ENCODE data around the gene SLC6A3.
"Not testable (repeated sequence)": the region's sequence is repeated elsewhere in the genome, so short reads cannot be mapped to it uniquely, and the experiment has no call there.

SLC6A3 gene

GRCh38 chr5:1477341-1477740, 32.1 kb upstream of the SLC6A3 start:
- H3K4me3 ChIP-seq (ENCODE audit: low read depth, low read length): no peak overlapping the region
- H3K27ac ChIP-seq (ENCODE audit: low read depth, low read length): no peak overlapping the region
- H3K9me3 ChIP-seq (ENCODE audit: control insufficient read depth, insufficient read depth, low read depth, low read length): no peaks in the 10 kb centered on the region
- no peaks in the 10 kb centered on the region for H3K4me1 ChIP-seq (ENCODE audit: control insufficient read depth, insufficient read depth, low read length)
- no peaks in the 10 kb centered on the region for H3K27me3 ChIP-seq (ENCODE audit: control insufficient read depth, insufficient read depth, low read length)
- H3K9ac ChIP-seq (ENCODE audit: low read length): no peak overlapping the region
- H3K36me3 ChIP-seq (ENCODE audit: control insufficient read depth, insufficient read depth, low read length): peaks cover 87% of the 10 kb centered on the region

GRCh38 chr5:1476967-1477310, 31.7 kb upstream of the SLC6A3 start:
- H3K36me3 ChIP-seq (ENCODE audit: control insufficient read depth, insufficient read depth, low read length): peaks cover 89% of the 10 kb centered on the region
- no peak overlapping the region for H3K27ac ChIP-seq (ENCODE audit: low read depth, low read length)
- H3K9ac ChIP-seq (ENCODE audit: low read length): no peak overlapping the region
- no peaks in the 10 kb centered on the region for H3K4me1 ChIP-seq (ENCODE audit: control insufficient read depth, insufficient read depth, low read length)
- no peaks in the 10 kb centered on the region for H3K9me3 ChIP-seq (ENCODE audit: control insufficient read depth, insufficient read depth, low read depth, low read length)
- no peaks in the 10 kb centered on the region for H3K27me3 ChIP-seq (ENCODE audit: control insufficient read depth, insufficient read depth, low read length)
- no peak overlapping the region for H3K4me3 ChIP-seq (ENCODE audit: low read depth, low read length)

DNA sequence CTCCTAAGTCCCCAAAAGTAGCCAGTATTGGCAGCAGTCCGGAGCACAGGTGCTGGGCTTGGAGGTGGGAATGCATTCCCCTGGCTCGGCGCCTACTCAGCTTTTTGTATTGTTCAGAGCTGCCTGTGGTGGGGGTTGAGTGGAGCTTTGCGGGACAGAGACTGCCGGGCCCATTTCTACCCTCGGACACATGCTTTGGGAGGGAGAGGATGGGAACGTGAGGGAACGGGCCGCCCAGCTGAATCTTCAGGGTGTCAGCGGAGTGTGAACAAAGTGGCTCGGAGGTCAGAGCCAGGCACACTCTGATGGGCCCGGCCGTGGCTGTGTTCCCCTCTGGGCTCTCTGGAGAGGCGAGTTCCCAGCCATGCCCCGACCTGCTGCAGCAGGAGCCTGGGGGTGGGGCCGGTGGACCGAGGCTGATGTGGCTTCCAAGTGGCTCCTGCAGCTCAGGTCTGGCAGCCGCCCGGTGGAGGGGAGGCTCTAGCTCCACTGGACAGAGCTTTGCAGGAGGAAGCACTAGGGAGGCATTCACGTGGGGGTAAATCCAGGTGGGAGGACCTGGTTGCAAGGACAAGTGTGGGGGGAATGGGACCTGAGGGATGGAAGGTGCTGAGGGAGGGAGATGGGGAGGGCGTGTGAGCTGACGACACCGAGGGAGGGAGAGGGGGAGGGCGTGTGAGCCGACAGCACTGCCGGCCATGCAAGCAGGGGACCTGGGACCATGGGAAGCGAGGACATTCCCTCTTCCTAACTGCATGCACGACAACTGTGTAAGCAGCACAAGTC, 31.1 kb upstream of the SLC6A3 start:
- Histone ChIP-seq H3K4me1 (ENCODE audit: control insufficient read depth, insufficient read depth, low read length) (no peaks in the 10 kb centered on the region), H3K27me3 (ENCODE audit: control insufficient read depth, insufficient read depth, low read length) (no peaks in the 10 kb centered on the region), H3K36me3 (ENCODE audit: control insufficient read depth, insufficient read depth, low read length) (peaks cover 92% of the 10 kb centered on the region), H3K9me3 (ENCODE audit: control insufficient read depth, insufficient read depth, low read depth, low read length) (no peaks in the 10 kb centered on the region), H3K4me3 (ENCODE audit: low read depth, low read length) (no peak overlapping the region), H3K9ac (ENCODE audit: low read length) (no peak overlapping the region), H3K27ac (ENCODE audit: low read depth, low read length) (no peak overlapping the region)

DNA sequence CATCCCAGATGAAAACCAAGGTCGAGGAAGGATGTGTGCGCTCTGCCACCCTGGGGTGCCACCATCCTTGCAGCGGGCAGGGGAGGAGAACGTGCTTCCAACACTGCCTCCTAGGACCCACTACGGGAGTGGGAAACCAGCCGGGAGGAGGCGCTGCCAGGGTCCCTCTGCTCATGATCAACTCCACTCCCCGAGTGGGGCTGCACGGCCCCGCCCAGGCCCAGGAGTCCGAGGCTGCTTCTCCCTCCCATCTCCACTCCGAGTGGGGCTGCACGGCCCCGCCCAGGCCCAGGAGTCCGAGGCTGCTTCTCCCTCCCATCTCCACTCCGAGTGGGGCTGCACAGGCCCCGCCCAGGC, 30.3 kb upstream of the SLC6A3 start:
- H3K27me3 ChIP-seq (ENCODE audit: control insufficient read depth, insufficient read depth, low read length); H3K4me3 ChIP-seq (ENCODE audit: low read depth, low read length); H3K27ac ChIP-seq (ENCODE audit: low read depth, low read length); H3K4me1 ChIP-seq (ENCODE audit: control insufficient read depth, insufficient read depth, low read length); H3K9me3 ChIP-seq (ENCODE audit: control insufficient read depth, insufficient read depth, low read depth, low read length); H3K9ac ChIP-seq (ENCODE audit: low read length): not testable (repeated sequence)
- peaks cover 95% of the 10 kb centered on the region for H3K36me3 ChIP-seq (ENCODE audit: control insufficient read depth, insufficient read depth, low read length)

DNA sequence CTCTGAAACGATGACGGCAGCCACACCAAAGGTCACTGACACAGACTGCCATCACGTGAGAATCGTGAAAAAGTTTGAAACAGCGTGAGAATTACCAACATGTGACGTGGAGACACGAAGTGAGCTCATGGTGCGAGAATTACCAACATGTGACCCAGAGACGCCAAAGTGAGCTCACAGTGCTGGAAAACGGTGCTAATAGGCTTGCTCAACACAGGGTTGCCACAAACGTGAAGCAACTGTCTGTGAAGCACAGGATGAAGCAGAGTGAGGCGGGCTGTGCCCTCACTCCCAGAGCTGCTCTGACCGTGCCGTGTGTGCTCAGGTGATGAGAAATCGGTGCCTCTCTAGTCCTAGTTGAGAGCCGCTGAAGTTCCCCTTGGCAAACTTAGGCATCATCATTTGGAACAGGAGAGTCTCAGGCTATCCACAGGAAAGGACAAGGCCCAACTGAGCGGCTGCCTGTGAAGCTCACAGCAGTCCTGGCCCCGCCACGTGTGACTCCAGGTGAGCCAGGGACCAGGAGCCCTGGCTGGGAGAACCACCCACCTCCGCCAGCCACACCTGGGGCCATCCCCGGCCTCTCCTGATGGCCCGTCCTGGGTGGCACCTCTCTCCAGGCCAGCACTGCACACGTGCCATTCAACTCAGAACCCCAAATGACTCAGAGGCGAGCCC, 29.8 kb upstream of the SLC6A3 start:
- H3K27me3 ChIP-seq (ENCODE audit: control insufficient read depth, insufficient read depth, low read length): no peaks in the 10 kb centered on the region
- peaks cover 98% of the 10 kb centered on the region for H3K36me3 ChIP-seq (ENCODE audit: control insufficient read depth, insufficient read depth, low read length)
- no peak overlapping the region for H3K4me3 ChIP-seq (ENCODE audit: low read depth, low read length)
- H3K4me1 ChIP-seq (ENCODE audit: control insufficient read depth, insufficient read depth, low read length): no peaks in the 10 kb centered on the region
- H3K9ac ChIP-seq (ENCODE audit: low read length): no peak overlapping the region
- H3K27ac ChIP-seq (ENCODE audit: low read depth, low read length): no peak overlapping the region
- no peaks in the 10 kb centered on the region for H3K9me3 ChIP-seq (ENCODE audit: control insufficient read depth, insufficient read depth, low read depth, low read length)

DNA sequence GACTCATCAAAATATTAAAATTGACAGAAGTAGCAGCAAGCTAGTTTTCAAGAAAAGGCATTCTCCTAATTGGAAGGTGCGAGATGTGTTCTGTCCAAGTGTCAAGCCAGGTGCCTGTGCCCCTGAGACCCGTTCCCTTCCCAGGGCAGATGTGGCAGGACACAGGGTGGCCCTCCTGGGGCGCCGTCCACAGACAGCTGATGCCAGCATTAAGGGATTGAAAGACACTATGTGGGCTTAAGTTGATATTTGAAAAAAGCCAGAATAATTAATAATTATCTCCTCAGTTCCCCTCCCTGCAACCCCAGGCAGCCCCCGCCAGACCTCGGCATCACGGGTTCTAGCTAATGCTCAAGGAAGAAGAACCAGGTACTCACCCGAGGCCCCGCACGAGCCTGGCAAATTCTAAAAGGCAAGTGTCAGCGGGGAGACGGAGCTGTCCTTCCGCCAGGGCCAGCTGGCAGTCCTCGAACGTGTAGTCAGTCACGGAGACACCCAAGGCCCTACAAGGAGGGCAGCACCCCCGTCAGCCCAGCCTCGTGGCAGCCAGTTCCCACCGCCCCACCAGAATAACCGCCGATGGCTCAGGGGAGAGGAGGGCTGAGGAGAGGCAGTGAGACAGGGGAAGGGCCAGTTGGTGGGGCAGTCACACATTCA, 29.1 kb upstream of the SLC6A3 start:
- H3K36me3 ChIP-seq (ENCODE audit: control insufficient read depth, insufficient read depth, low read length): peaks cover 96% of the 10 kb centered on the region

DNA sequence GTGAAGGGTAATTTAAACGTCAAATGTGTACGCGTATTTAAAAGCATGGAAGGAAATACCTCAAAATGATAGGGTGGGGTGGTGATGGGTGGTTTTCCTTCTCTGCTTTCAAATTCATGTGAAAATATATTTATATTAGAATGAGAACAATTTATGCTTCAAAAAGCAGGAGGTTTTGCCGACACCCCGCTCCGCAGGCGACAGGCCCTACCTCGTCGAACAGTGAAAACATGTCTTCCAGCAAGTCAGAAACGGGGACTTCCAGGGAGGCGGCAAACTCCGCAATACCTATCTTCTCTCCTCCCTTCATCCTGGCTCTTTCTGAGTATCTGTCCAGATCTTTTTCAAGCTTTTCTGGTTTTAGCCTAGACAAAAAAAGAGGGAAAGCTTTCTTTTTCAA, 28.5 kb upstream of the SLC6A3 start:
- Histone ChIP-seq H3K27me3 (ENCODE audit: control insufficient read depth, insufficient read depth, low read length) (no peaks in the 10 kb centered on the region), H3K36me3 (ENCODE audit: control insufficient read depth, insufficient read depth, low read length) (peaks cover 95% of the 10 kb centered on the region)

More for the DNA sequence above, 29.1 kb upstream of the SLC6A3 start:
- H3K27me3 ChIP-seq (ENCODE audit: control insufficient read depth, insufficient read depth, low read length): no peaks in the 10 kb centered on the region
- H3K4me3 ChIP-seq (ENCODE audit: low read depth, low read length): no peak overlapping the region
- no peaks in the 10 kb centered on the region for H3K9me3 ChIP-seq (ENCODE audit: control insufficient read depth, insufficient read depth, low read depth, low read length)
- no peaks in the 10 kb centered on the region for H3K4me1 ChIP-seq (ENCODE audit: control insufficient read depth, insufficient read depth, low read length)
- no peak overlapping the region for H3K9ac ChIP-seq (ENCODE audit: low read length)
- no peak overlapping the region for H3K27ac ChIP-seq (ENCODE audit: low read depth, low read length)

GRCh38 chr5:1472964-1473628, 27.9 kb upstream of the SLC6A3 start:
- peaks cover 93% of the 10 kb centered on the region for H3K36me3 ChIP-seq (ENCODE audit: control insufficient read depth, insufficient read depth, low read length)
- no peak overlapping the region for H3K27ac ChIP-seq (ENCODE audit: low read depth, low read length)

More for the DNA sequence above, 28.5 kb upstream of the SLC6A3 start:
- no peak overlapping the region for H3K4me3 ChIP-seq (ENCODE audit: low read depth, low read length)
- no peak overlapping the region for H3K9ac ChIP-seq (ENCODE audit: low read length)
- no peaks in the 10 kb centered on the region for H3K4me1 ChIP-seq (ENCODE audit: control insufficient read depth, insufficient read depth, low read length)
- H3K27ac ChIP-seq (ENCODE audit: low read depth, low read length): no peak overlapping the region
- H3K9me3 ChIP-seq (ENCODE audit: control insufficient read depth, insufficient read depth, low read depth, low read length): no peaks in the 10 kb centered on the region

GRCh38 chr5:1471997-1472963, 27.0 kb upstream of the SLC6A3 start:
- H3K27ac ChIP-seq (ENCODE audit: low read depth, low read length): no peak overlapping the region
- no peaks in the 10 kb centered on the region for H3K4me1 ChIP-seq (ENCODE audit: control insufficient read depth, insufficient read depth, low read length)
- no peak overlapping the region for H3K9ac ChIP-seq (ENCODE audit: low read length)
- no peak overlapping the region for H3K4me3 ChIP-seq (ENCODE audit: low read depth, low read length)
- no peaks in the 10 kb centered on the region for H3K27me3 ChIP-seq (ENCODE audit: control insufficient read depth, insufficient read depth, low read length)
- no peaks in the 10 kb centered on the region for H3K9me3 ChIP-seq (ENCODE audit: control insufficient read depth, insufficient read depth, low read depth, low read length)
- peaks cover 94% of the 10 kb centered on the region for H3K36me3 ChIP-seq (ENCODE audit: control insufficient read depth, insufficient read depth, low read length)

More at GRCh38 chr5:1472964-1473628, 27.9 kb upstream of the SLC6A3 start:
- no peaks in the 10 kb centered on the region for H3K27me3 ChIP-seq (ENCODE audit: control insufficient read depth, insufficient read depth, low read length)
- H3K9me3 ChIP-seq (ENCODE audit: control insufficient read depth, insufficient read depth, low read depth, low read length): no peaks in the 10 kb centered on the region
- no peak overlapping the region for H3K4me3 ChIP-seq (ENCODE audit: low read depth, low read length)
- no peaks in the 10 kb centered on the region for H3K4me1 ChIP-seq (ENCODE audit: control insufficient read depth, insufficient read depth, low read length)
- no peak overlapping the region for H3K9ac ChIP-seq (ENCODE audit: low read length)

DNA sequence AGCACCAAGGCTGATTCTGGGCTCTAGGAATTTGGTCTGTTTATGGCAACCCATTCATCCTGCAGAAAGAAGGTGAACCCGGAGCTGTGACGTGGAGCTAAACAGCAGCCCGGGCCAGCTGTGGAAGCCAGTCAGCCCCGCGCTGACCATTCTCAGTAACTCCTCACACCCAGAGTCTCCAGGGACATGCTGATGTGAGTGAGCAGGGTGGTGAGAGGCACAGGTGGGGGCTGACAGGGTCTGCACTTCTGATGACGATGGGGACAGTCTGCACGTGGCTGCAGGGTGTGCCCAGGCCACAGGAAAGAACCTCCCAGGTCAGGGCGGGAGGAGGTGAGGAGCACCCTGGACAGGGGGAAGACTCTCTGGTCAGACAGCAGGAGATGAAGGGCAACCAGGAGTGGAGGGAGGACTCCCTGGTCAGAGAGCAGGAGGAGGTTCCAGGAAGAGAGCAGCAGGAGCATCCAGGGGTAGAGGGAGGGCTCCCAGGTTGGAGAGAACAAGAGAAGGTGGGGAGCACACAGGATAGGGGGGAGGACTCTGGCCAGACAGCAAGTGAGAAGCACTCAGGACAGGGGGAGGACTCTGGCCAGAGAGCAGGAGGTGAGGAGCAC, 26.1 kb upstream of the SLC6A3 start:
- Histone ChIP-seq H3K27me3 (ENCODE audit: control insufficient read depth, insufficient read depth, low read length) (no peaks in the 10 kb centered on the region), H3K4me1 (ENCODE audit: control insufficient read depth, insufficient read depth, low read length) (no peaks in the 10 kb centered on the region), H3K36me3 (ENCODE audit: control insufficient read depth, insufficient read depth, low read length) (peaks cover 94% of the 10 kb centered on the region), H3K4me3 (ENCODE audit: low read depth, low read length) (no peak overlapping the region), H3K9ac (ENCODE audit: low read length) (no peak overlapping the region), H3K9me3 (ENCODE audit: control insufficient read depth, insufficient read depth, low read depth, low read length) (no peaks in the 10 kb centered on the region), H3K27ac (ENCODE audit: low read depth, low read length) (no peak overlapping the region)
